Amniotic epithelial cell (primary cell): ENCODE data around the gene CD8B2.
"Not testable (repeated sequence)": the region's sequence is repeated elsewhere in the genome, so short reads cannot be mapped to it uniquely, and the experiment has no call there.

Source experiments
- DNase-seq: peaks from one replicate; pipeline ENCODE4 v3.0.0-alpha.2; 2010; ENCODE audit warnings: low read depth

CD8B2 gene

GRCh38 chr2:106511934-106512333 is 24.8 kb downstream of the CD8B2 start:
- DNase-seq = not testable (repeated sequence)

DNA sequence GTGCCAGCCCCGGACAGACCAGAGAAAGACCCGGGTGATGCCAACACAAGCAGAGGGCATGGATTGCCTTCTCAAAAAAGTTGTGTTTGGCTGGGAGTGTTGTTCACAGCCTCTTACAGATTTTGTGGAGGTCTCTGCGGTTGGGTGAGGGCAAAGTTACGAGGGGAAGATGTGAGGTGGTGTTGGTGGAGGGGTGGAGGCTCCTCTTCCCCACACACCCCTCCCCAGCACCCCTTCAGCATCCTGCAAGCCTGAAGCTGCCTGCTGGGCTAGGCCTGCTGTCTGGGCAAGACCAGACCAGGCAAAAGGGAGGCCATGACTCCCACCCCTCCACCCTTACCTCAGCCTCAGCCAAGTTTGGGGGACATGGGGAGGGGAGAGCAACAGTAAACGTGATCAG is 26.2 kb downstream of the CD8B2 start:
- DNase-seq = not testable (repeated sequence)

DNA sequence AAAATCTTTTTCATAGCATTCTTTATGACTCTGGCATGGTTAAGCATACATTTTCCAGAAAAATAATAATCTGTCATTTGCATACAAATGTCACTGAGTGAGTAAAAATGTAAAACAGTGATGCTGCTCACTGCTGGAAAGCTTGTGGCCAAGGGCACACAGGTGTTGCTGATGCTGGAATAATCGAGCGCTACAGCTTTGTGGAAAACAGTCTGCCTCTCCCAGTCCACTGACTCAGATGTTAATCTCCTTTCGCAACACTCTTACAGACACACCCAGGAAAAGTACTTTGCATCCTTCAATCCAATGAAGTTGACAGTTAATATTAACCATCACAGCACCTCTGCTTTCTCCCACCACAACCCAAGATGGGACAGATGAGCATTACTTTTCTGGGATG is 27.7 kb downstream of the CD8B2 start:
- peak; percentile 45 for DNase-seq

GRCh38 chr2:106516436-106516835 is 29.3 kb downstream of the CD8B2 start:
- DNase-seq = no peak

- DNase-seq = no peak
Measured at GRCh38 chr2:106516864-106517263, 29.7 kb downstream of the CD8B2 start.

GRCh38 chr2:106517329-106517728 is 30.2 kb downstream of the CD8B2 start:
- DNase-seq = no peak

DNA sequence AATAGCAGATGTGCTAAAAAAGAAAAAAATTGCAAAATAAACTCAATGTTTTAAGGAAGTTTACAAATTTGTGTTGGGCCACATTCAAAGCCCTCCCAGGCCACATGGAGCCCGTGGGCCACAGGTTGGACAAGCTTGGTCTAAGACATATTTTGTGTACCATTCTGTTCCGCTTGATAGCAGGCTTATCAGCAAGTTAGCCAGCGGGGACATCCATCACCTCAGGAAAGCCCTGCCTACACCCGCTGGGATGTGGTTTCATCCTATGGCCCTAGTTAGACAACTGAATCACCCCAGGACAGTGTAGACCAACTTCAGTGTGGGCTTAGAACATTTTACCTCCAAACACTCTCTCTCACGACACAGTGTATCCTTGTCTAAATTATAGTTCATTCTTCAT is 32.6 kb downstream of the CD8B2 start:
- no peak for DNase-seq

GRCh38 chr2:106521016-106521415 is 33.9 kb downstream of the CD8B2 start:
- no peak for DNase-seq

- no peak for DNase-seq
Measured at GRCh38 chr2:106523976-106524665, 37.0 kb downstream of the CD8B2 start.

GRCh38 chr2:106530866-106531265 is 43.7 kb downstream of the CD8B2 start:
- DNase-seq = no peak

GRCh38 chr2:106531676-106532214 is 44.6 kb downstream of the CD8B2 start:
- no peak for DNase-seq

GRCh38 chr2:106532236-106532635 is 45.1 kb downstream of the CD8B2 start:
- DNase-seq = no peak

DNA sequence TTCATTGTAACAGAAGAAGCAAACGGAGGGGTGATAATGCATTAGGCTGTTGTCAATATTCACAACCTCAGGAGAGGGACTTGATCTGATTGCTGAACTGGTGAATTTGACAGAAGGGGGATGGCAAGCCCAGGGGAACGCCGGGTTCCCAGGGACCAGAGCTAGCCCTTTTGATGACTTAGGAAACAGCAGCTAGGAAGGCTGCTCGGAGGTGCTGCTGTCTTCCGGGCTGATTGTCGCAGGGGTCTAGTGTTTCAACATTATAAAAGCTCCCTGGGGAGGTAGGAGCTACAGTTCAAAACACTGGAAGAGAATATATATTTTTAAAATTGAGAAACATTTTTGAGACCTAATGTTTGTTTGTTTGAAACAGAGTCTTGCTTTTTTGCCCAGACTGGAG is 47.3 kb downstream of the CD8B2 start:
- DNase-seq = no peak

DNA sequence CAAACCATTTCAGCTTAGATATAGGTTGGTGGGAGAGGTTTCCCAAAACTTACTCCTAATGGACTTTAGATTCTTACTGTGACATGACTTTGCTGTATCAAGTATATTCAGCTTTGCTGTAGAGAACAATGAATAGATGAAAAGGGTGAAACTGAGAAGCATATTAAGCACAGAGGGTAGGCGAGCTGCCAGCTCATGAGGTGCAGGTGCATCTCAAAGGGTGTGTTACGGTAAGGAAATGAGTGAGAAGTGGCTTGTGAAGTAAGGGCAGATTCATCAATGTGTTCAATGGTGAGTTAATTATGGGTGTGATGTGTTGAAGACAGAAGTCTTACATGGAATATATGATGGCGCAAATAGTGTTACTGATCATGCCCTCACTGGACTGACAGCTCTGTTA is 49.3 kb downstream of the CD8B2 start:
- no peak for DNase-seq

GRCh38 chr2:106537047-106537446 is 49.9 kb downstream of the CD8B2 start:
- no peak for DNase-seq

DNA sequence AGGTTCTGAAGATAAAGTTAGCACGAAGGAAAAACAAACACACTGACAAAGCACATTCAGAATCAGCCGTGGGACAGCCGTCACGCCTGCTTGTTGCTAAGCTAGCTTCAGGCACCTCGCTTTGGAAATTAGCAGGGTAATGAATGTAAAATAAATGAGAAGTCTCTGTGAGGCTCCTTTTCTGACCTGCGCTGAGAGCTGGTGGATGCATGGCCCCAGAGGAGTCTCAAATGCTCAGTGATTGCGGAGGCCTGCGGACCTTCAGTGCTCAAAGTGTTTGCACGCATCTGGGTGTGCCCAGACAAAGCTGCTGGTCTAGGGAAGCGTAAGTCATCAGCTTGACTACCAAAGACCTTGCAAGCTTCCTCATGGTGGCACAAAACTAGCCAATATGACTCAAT is 50.6 kb downstream of the CD8B2 start:
- no peak for DNase-seq

GRCh38 chr2:106540886-106541285 is 53.7 kb downstream of the CD8B2 start:
- DNase-seq = no peak

DNA sequence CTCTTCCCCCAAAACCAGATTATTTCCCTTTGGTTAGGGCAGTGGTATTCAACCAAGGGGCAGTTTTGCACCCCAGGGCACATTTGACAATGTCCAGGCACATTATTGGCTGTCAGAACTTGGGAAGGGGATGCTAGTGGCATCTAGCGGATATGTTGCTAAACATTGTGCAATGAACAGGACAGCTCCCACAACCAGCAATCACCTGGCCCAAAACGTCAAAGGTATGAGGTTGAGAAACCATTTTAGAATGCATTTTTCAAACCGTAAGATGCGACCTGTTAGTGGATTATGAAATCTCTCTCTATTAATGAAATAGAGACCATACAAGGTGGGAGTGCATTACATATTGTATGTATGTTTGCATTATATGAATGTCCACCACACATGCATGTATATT is 54.2 kb downstream of the CD8B2 start:
- no peak for DNase-seq

GRCh38 chr2:106542746-106543359 is 55.7 kb downstream of the CD8B2 start:
- DNase-seq = peak; percentile 14

DNA sequence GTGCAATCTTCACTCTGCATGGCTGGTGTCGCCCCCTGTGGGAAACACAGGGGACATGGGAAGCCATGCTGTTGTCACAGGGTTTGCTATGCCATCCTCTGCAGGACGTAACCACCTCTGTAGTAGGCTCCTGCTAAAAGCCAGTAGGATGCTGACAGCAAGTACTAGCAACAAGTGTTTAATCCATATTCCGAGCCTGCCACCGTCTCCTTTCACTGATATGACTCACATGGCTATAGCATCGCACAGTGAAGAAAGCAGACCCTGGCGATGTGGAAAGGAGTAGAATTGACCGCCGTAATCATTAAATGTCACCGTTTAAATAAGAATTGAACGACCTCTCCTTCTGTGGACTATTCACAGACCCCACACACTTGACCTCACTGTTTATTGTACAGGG is 57.8 kb downstream of the CD8B2 start:
- no peak for DNase-seq

- DNase-seq = no peak
Measured at GRCh38 chr2:106546391-106546990, 59.3 kb downstream of the CD8B2 start.

DNA sequence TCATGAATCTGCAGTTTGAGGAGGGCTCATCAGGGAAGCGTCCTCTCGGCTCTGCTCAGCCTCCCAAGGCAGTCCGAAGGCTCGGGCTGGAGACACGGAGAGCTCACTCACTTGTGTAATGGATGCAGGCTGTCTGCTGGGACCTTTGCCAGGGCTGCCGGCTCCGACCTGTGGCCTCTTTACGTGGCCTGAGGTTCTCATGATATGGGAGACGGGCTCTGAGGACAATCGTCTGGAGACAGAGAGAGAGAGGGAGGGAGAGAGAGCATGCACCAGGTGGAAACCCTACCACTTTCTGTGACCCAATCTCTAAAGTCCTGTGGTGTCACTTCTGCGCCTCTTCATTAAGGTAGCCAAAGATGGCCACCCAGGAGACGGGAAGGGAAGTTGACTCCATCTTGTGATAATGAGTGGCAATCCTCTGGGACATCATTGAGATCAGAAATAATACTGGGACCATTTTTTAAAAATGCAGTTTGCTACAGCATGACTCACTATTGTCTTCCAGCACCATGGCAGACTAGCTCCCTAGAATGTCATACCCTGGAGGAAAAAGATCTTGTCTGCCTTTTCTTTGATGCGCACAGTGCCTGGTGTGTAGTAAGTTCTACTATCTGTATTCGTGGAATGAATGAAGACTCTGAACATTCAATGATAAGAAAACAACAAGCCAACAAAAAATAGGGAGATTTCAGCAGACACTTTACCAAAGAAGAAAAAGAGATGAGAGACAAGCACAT is 60.2 kb downstream of the CD8B2 start:
- no peak for DNase-seq
